ENCODE results near the gene PATL1.
"Not testable (repeated sequence)": the region's sequence is repeated elsewhere in the genome, so short reads cannot be mapped to it uniquely, and the experiment has no call there.

PATL1 gene

GRCh38 chr11:59673291-59673690, 4.5 kb upstream of the PATL1 start:
- no peak for DNase-seq (ENCODE audit: low read depth, low spot score)

GRCh38 chr11:59671471-59671870, 2.6 kb upstream of the PATL1 start:
- DNase-seq (ENCODE audit: low read depth, low spot score) = no peak

- DNase-seq (ENCODE audit: low read depth, low spot score) = no peak
Measured at GRCh38 chr11:59669611-59670009, 773 bp upstream of the PATL1 start.

- DNase-seq (ENCODE audit: low read depth, low spot score) = peak; percentile 41
Measured at GRCh38 chr11:59668188-59668949, 468 bp downstream of the PATL1 start.

GRCh38 chr11:59667812-59668187, 1.0 kb downstream of the PATL1 start:
- no peak for DNase-seq (ENCODE audit: low read depth, low spot score)

GRCh38 chr11:59666969-59667368, 1.9 kb downstream of the PATL1 start:
- DNase-seq (ENCODE audit: low read depth, low spot score) = no peak

- no peak for DNase-seq (ENCODE audit: low read depth, low spot score)
Measured at GRCh38 chr11:59660621-59661020, 8.2 kb downstream of the PATL1 start.

GRCh38 chr11:59659981-59660380, 8.9 kb downstream of the PATL1 start:
- no peak for DNase-seq (ENCODE audit: low read depth, low spot score)

- no peak for DNase-seq (ENCODE audit: low read depth, low spot score)
Measured at GRCh38 chr11:59658036-59658435, 10.8 kb downstream of the PATL1 start.

- DNase-seq (ENCODE audit: low read depth, low spot score) = no peak
Measured at GRCh38 chr11:59654893-59655292, 13.9 kb downstream of the PATL1 start.

GRCh38 chr11:59647245-59647980, 21.4 kb downstream of the PATL1 start:
- DNase-seq (ENCODE audit: low read depth, low spot score) = no peak

GRCh38 chr11:59644528-59644927, 24.3 kb downstream of the PATL1 start:
- no peak for DNase-seq (ENCODE audit: low read depth, low spot score)

GRCh38 chr11:59643390-59643789, 25.4 kb downstream of the PATL1 start:
- no peak for DNase-seq (ENCODE audit: low read depth, low spot score)

- DNase-seq (ENCODE audit: low read depth, low spot score) = no peak
Measured at GRCh38 chr11:59641156-59641555, 27.7 kb downstream of the PATL1 start.

- DNase-seq (ENCODE audit: low read depth, low spot score) = no peak
Measured at GRCh38 chr11:59630493-59630892, 38.3 kb downstream of the PATL1 start.

- no peak for DNase-seq (ENCODE audit: low read depth, low spot score)
Measured at GRCh38 chr11:59629996-59630395, 38.8 kb downstream of the PATL1 start.

- DNase-seq (ENCODE audit: low read depth, low spot score) = not testable (repeated sequence)
Measured at GRCh38 chr11:59626969-59627368, 41.9 kb downstream of the PATL1 start.

- DNase-seq (ENCODE audit: low read depth, low spot score) = no peak
Measured at GRCh38 chr11:59625703-59626102, 43.1 kb downstream of the PATL1 start.

- no peak for DNase-seq (ENCODE audit: low read depth, low spot score)
Measured at GRCh38 chr11:59617876-59618275, 51.0 kb downstream of the PATL1 start.

- DNase-seq (ENCODE audit: low read depth, low spot score) = no peak
Measured at GRCh38 chr11:59616396-59616982, 52.3 kb downstream of the PATL1 start.

- DNase-seq (ENCODE audit: low read depth, low spot score) = peak; percentile 94
Measured at GRCh38 chr11:59615637-59616395, 53.0 kb downstream of the PATL1 start, which contains the start of gene OSBP. Gene OSBP (minus strand): TSS chr11:59615774. CDS start chr11:59615664, 110 bp downstream.

- peak; percentile 29 for DNase-seq (ENCODE audit: low read depth, low spot score)
Measured at GRCh38 chr11:59615120-59615636, 53.7 kb downstream of the PATL1 start.
